ENCODE measurements around the gene TMEM220. TPM values are rescaled to one million over a fixed set of nuclear protein-coding genes. Genes with fewer than 3 reads are reported as not detected.

Gene TMEM220
- total and polyA plus RNA-seq, 2 of the 4 experiments (the other 2 are of a cell fraction), result 1.1 to 1.9 TPM

DNA sequence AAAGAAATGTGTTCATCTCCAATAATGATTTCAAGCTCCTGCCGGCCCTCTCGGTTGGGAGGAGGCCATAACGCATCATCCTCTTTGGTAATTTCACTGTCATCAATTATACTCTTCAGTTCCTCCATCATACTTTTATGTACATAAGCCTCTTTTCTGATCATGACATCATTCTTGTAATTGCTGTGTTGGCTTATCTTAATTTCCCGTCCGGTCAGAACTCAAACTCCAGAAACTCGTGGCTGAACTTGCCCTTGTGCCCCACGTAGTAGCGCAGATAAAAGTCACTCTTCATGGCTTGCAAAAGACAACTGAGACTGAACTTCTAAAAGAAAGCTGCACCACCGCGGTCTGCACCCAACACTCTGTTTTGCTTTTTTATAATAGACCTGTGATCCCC is 13.6 kb downstream of the TMEM220 start:
- no peak for DNase-seq
- no CpG with 5 or more reads among the region's 10 CpGs for WGBS, 2 experiments (ENCODE audit: extremely low coverage in 2 of 2, insufficient read length in 1 of 2)
- H3K36me3 ChIP-seq (ENCODE audit: control insufficient read depth, insufficient read depth, low read length), result peaks cover 11% of the 10 kb centered on the region
- no TSS peak for BruUV-seq (replicated peaks)
- H2BK120ac ChIP-seq (ENCODE audit: low read depth, low read length), result no peak overlapping the region
- no peak overlapping the region for H2AFZ ChIP-seq (replicated peaks; ENCODE audit: low read length, poor library complexity)
- H4K8ac ChIP-seq (ENCODE audit: low read depth in 2 of 2, low read length in 2 of 2), result no peak overlapping the region
- no peak overlapping the region for H3K14ac ChIP-seq (replicated peaks; ENCODE audit: low read depth, low read length)
- H3K79me1 ChIP-seq (ENCODE audit: low read depth in 1 of 2, low read length in 2 of 2), result no peaks in the 10 kb centered on the region; a peak in 1 of 4 replicates
- TF ChIP-seq SMC3 (IDR thresholded peaks at IDR 0.05; ENCODE audit: low read depth, low read length) (no peak), POLR2A (IDR thresholded peaks at IDR 0.05; ENCODE audit: low read depth, low read length) (no peak), RFX5 (IDR thresholded peaks at IDR 0.05; ENCODE audit: low read depth, low read length) (no peak), USF2 (IDR thresholded peaks at IDR 0.05; ENCODE audit: low read depth, low read length) (no peak), MXI1 (IDR thresholded peaks at IDR 0.05; ENCODE audit: borderline replicate concordance, low read depth, low read length) (no peak), NFE2L2 (IDR thresholded peaks at IDR 0.05; ENCODE audit: low read depth, low read length) (no peak), CEBPB (IDR thresholded peaks at IDR 0.05; ENCODE audit: low read depth, low read length) (no peak), RAD21 (IDR thresholded peaks at IDR 0.05; ENCODE audit: low read length) (no peak), MAFK (IDR thresholded peaks at IDR 0.05; ENCODE audit: low read depth, low read length) (no peak), FOS (IDR thresholded peaks at IDR 0.05; ENCODE audit: low read depth, low read length) (no peak), RCOR1 (IDR thresholded peaks at IDR 0.05; ENCODE audit: insufficient replicate concordance, low read length) (no peak), CHD1 (IDR thresholded peaks at IDR 0.05; ENCODE audit: low read depth, low read length) (no peak), MAZ (IDR thresholded peaks at IDR 0.05; ENCODE audit: borderline replicate concordance, low read depth, low read length) (no peak)
- TF ChIP-seq, protein P1, sequence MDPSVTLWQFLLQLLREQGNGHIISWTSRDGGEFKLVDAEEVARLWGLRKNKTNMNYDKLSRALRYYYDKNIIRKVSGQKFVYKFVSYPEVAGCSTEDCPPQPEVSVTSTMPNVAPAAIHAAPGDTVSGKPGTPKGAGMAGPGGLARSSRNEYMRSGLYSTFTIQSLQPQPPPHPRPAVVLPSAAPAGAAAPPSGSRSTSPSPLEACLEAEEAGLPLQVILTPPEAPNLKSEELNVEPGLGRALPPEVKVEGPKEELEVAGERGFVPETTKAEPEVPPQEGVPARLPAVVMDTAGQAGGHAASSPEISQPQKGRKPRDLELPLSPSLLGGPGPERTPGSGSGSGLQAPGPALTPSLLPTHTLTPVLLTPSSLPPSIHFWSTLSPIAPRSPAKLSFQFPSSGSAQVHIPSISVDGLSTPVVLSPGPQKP (IDR thresholded peaks at IDR 0.05; ENCODE audit: borderline replicate concordance, low read depth, low read length), result no peak
- TF ChIP-seq, protein P2, sequence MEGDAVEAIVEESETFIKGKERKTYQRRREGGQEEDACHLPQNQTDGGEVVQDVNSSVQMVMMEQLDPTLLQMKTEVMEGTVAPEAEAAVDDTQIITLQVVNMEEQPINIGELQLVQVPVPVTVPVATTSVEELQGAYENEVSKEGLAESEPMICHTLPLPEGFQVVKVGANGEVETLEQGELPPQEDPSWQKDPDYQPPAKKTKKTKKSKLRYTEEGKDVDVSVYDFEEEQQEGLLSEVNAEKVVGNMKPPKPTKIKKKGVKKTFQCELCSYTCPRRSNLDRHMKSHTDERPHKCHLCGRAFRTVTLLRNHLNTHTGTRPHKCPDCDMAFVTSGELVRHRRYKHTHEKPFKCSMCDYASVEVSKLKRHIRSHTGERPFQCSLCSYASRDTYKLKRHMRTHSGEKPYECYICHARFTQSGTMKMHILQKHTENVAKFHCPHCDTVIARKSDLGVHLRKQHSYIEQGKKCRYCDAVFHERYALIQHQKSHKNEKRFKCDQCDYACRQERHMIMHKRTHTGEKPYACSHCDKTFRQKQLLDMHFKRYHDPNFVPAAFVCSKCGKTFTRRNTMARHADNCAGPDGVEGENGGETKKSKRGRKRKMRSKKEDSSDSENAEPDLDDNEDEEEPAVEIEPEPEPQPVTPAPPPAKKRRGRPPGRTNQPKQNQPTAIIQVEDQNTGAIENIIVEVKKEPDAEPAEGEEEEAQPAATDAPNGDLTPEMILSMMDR (conservative IDR thresholded peaks at IDR 0.05; ENCODE audit: low read depth, low read length), result no peak
- in situ Hi-C loops (cut with MboI; ENCODE audit: low sequenced_read_pairs) (no loop called here), dilution Hi-C loops (cut with HindIII; ENCODE audit: low sequenced_read_pairs, unreplicated experiment) (no loop called here), intact Hi-C loops (cut with micrococcal nuclease) (no loop called here)
- H3K4me2 ChIP-seq (ENCODE audit: low read depth, low read length), result no peak overlapping the region
- no peak overlapping the region for H2BK5ac ChIP-seq (ENCODE audit: low read depth, low read length, poor library complexity, severe bottlenecking)
- no peak overlapping the region for H3K4me3 ChIP-seq (ENCODE audit: insufficient read depth, low read depth, low read length)
- ATAC-seq (ENCODE audit: low read depth), result no peak
- H4K5ac ChIP-seq (ENCODE audit: low read depth, low read length), result no peak overlapping the region
- no peak overlapping the region for H3K27ac ChIP-seq (ENCODE audit: insufficient read depth, low read length)
- H4K91ac ChIP-seq (ENCODE audit: insufficient read depth, low read depth, low read length), result no peak overlapping the region
- H2AK9ac ChIP-seq (replicated peaks; ENCODE audit: low read depth, low read length, poor library complexity), result no peak overlapping the region
- no peak overlapping the region for H2BK15ac ChIP-seq (ENCODE audit: low read depth, low read length)
- H3K4me1 ChIP-seq (ENCODE audit: control insufficient read depth, insufficient read depth, low read length), result no peaks in the 10 kb centered on the region
- H3K23ac ChIP-seq (ENCODE audit: low read depth, low read length), result no peak overlapping the region
- no peaks in the 10 kb centered on the region for H3K27me3 ChIP-seq (ENCODE audit: control insufficient read depth, insufficient read depth, low read length)
- no peaks in the 10 kb centered on the region for H3K9me3 ChIP-seq (ENCODE audit: control insufficient read depth, insufficient read depth, low read length)
- H2AK5ac ChIP-seq (ENCODE audit: low read depth, low read length), result no peak overlapping the region
- H2BK20ac ChIP-seq (ENCODE audit: low read depth, low read length), result no peak overlapping the region
- no peaks in the 10 kb centered on the region for H4K20me1 ChIP-seq (ENCODE audit: insufficient read depth, low read length)
- POLR2A ChIA-PET (ENCODE audit: unreplicated experiment), result no interaction called here
- no peak overlapping the region for H3K9ac ChIP-seq (ENCODE audit: low read depth, low read length)
- H3K9me1 ChIP-seq (ENCODE audit: insufficient read depth, low read length), result no peaks in the 10 kb centered on the region
- H3K4ac ChIP-seq (ENCODE audit: low read depth, low read length), result no peak overlapping the region
- no peak overlapping the region for H3K18ac ChIP-seq (ENCODE audit: low read depth, low read length)
- CTCF ChIA-PET, result interaction anchor here (0.5 kb wide), 1 partner anchor 162 kb away, joined by 3 read pairs; no protein-coding TSS in a partner anchor
- no peak overlapping the region for H3K56ac ChIP-seq (ENCODE audit: extremely low read depth, insufficient read depth, low read length)

All from IMR-90 (cell line).